GM21528 (cell line): ENCODE results near the gene CHST3.

Source experiments
- ATAC-seq: cut with Tn5 transposase; IDR thresholded peaks from one replicate; pipeline ENCODE4 v1.9.1; 2021; ENCODE audit warnings: mild to moderate bottlenecking, moderate library complexity; ENCODE audit not compliant: unreplicated experiment, low FRiP score

CHST3 gene

DNA sequence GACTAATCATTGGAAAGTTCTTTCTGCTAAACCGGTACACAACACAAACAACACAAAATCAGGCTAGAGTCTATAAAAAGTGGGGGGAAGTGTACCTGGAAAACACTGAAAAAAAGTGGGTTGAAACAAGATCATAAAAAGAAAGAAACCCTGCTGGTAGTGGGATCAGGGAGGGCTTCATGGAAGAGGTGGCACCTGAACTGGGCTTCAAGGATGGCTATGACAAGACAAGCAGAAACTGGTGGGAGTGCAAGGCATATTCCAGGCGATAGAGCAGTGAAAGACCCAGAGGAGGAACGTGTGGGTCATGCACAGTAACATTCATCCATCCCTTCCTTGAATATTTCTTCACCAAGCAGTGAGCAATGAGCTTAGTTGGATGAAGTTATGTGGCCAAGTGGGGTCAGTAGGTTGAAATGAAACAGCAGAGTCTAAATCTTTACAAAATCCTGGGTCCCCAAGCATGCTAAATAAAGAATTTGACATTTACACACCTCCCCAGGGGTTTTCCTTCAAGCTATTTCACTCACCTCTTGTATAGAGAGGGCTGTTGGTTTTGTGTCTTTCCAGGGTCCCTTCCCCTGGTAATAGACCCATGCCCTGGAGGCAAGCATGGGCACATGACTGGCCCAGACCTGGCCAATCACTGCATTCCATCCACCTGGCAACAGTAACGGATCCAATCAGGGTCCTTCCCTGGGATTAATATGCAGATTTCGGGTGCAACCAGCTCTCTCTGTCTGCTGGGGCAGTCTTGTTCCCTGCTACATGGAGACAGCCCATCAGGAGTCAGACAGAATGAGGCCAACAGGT, 86.0 kb downstream of the CHST3 start:
- no peak for ATAC-seq

DNA sequence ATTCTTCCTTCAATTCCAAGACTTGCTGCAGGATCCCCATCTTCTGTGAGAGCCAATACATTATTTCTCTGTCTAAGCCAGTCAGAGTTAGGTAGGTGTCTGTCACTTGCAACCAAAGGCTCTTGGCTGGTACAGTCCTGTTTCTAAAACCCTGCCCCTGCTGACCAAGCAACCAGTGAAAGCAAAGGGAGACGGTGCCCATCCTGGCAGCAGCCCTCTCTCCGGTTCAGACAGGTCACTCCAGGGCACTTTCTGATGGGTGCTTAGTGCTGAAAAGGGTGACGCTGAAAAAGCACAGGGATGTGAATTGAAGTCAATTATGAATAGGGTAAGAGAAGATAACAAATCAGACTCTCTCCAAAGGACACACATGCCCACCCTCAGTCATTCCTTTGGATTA, 86.7 kb downstream of the CHST3 start:
- no peak for ATAC-seq

GRCh38 chr10:72053690-72054089, 89.5 kb downstream of the CHST3 start:
- ATAC-seq = no peak

GRCh38 chr10:72056113-72056512, 91.9 kb downstream of the CHST3 start:
- ATAC-seq = no peak

DNA sequence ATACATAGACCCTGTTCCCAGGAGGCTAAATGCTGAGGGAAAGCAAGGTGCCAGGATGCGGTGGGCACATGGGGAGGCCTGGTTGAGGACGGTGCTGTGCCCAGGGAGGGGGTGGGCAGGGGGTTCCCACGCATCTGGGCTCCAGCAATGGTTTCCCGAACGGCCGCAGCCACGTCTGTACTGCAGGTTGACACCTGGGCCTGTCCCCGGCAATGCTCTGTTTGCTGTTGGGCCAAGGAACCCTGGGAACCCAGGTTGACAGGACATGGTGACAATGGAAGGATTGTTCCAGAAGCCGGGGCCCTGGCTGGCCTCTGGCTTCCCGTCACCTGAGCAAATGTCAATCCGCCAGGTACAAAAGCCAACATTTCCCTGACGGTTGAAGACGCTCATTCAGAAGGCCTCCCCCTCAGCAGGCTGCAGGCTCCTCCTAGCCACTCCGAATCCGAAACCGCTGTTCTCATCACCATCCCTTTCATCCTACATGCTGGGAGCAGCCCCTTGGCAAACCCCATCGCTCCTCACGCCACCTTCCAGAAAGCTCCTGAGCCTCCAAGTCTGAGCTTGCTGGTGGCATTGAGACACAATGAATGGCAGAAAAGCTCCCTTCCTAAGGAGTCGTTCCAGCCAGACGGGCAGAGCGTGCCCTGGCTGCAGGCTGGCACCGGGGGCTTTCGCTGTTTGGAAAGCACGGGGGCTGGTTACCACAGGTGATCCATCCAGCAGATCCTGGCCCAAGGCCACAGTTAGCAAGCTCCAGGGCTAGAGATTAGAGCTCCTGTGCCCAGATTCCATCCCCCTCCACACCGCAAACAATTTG, 92.9 kb downstream of the CHST3 start:
- no peak for ATAC-seq

GRCh38 chr10:72058347-72058898, 94.2 kb downstream of the CHST3 start:
- no peak for ATAC-seq

DNA sequence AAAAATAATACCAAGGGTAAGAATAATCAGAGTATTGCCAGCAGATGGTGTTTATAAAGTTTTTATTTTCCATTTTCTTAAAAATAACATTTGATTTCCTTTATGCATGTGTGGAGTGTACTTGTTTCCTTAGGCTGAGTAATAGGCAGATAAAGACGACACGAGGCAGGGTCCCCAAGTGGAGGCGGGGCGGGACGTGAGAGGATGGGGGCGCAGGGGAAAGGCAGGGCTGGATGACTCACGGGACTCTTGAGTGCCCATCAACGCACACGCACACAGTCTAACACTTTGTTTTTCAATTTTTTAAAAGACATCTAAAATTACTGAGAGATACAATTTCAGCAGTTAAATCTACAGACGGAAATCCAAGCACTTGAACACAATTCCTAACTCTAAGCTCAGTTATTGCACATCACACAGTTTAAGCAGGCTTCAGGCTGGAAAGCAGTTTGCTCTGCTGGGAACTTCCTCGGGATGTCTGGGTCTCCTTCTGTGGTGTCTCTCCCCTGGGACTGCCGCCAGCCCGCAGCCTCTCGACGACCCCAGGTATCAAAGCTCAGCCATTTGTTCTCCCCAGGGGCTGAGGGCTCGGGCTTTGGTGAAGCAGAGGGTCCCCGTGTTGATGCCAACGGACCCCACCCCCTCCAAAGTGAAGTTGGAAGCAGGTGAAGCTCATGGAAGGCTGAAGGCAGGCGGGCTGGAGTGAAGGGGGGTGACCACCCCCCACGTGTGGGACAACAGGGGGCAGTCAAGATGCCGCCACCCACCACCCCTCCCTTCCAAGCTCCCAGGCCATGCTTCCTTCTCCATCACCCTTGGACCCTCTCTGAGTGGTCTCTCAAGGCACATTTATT, 95.0 kb downstream of the CHST3 start:
- no peak for ATAC-seq

DNA sequence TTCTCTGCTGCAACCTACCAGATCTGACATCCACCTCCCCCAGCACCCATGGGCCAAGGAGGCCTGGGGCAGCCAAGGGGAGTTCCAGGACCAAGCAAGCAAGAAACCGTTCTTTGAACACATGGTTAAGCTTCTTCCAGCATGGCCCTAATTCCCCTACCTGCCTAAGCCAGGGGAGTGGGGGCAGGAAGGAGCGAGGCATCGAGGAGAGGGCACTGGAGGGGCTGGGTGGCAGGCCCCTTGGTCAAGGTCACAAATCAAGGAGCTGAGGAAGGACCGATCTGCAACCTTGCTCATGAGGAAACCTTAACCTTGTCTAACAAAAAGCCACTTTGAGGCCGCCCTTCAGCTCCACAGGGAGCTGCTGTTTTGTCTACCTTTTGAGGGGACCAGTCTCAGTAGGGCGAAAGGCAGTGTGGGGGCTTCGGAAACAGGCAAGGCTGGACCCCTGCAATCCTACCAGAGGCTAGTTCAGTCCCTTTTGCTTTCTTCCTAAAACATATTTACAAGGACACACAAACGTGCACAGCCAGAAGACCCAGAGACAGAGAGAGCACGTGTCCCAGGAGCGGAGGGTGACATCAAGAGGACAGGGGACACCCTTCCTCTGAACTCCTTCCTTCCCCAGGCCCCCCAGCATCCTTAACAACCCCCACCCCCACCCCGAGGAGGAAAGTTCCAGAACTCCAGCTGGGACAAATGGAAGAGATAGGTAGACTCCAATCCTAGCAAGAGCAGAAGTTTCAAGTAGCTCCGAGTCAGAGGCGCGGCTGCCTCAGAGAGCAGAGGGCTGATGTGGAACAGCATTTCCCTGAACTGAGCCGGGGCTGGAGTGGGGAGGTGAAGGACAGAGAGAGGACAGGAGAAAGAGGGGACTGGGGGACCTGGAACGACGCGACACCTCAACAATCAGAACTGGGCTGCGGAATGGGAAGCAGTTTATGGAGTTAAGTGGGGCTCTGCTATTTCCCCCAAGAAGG, 95.9 kb downstream of the CHST3 start:
- no peak for ATAC-seq

DNA sequence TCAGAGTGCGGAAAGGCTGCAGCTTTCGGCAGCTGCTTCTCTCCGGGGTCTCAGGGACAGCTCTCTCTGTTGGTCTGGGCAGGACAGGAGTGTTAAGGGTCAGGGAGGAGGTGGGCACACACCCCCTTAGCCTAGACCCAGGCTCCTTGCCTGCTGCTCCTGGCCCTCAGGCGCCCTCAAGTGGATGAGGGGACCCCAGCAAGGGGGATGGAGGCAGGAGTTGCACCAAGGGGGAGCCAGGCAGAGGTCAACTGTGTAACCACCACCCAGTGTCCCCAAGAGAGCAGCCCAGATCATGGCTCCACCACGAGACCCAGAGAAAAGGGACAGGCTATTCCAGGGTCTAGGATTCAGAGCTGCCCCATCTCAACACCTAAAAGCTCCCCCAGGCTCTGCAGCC, 97.3 kb downstream of the CHST3 start:
- no peak for ATAC-seq

DNA sequence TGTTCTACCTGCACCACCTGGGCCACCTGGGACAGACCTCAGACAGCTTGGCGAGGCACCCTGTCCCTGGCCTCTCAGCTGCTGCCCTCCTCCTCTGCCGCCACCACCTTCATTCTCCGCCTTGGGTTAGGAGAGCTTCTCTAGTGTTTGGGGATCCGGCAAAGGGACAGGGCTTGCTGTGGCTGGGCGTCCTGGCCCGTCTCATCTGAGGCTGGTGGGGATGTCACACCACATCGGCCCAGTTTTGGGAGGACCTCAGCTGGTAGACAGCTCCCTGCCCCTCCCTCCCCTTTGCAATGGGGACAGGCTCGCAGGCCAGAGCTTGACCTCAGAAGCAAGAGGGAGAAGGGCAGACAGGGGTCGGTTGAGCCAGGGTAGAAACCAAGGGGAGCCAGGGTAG, 97.7 kb downstream of the CHST3 start:
- ATAC-seq = no peak

- no peak for ATAC-seq
Measured at GRCh38 chr10:72062382-72062781, 98.2 kb downstream of the CHST3 start.
